ENCODE measurements around the gene NPAS2.

NPAS2 gene

DNA sequence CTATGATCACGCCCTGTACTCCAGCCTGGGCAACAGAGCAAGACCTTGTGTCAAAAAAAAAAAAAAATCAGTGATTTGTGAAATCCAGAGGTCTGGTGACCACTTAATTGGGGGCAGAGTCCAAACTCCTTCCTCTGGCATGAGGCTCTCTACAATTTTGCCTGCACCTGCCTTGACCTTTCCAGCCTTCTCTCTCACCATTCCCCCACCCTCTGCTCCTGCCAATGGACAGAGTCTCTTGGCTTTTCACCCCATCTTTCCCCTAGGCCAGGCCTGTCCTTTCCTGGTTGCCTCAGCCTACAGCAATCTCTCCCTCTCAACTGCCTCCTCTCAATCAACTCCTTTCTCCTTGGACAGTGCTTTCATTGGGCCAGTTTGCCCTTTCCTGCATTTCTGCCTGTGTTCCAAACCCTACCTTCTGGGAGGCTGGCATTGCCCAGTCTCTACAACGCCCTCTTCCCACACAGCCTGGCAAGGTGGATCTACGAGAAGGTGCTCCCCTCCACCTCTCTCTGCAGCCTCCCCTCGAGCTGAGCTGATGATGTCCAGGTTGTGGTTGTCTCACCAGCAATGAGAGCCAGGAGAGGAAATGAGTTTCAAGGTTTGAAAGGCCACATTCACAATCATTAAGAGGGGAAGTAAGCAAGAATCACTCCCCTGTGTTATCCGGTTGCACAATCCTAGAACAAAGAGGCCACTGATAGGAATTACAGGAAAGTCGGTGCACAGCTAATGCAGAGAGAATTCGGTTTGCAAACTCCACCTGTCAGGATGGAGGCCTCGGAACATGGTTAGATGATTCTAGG, 39.5 kb upstream of the NPAS2 start:
- Histone ChIP-seq H3F3A (ENCODE audit: insufficient read depth, low read length) (no peaks in the 10 kb centered on the region), H4K20me1 (ENCODE audit: insufficient read depth, low read length) (no peaks in the 10 kb centered on the region), H3K4me3 (ENCODE audit: low read length) (no peak overlapping the region), H3K9me2 (replicated peaks; ENCODE audit: insufficient read depth, low read length) (no peaks in the 10 kb centered on the region), H3K9ac (ENCODE audit: low read length) (no peak overlapping the region), H3K36me3 (replicated peaks; ENCODE audit: insufficient read depth, low read length) (no peaks in the 10 kb centered on the region), H3K4me1 (ENCODE audit: low read length) (no peaks in the 10 kb centered on the region), H3K79me2 (ENCODE audit: low read length) (no peaks in the 10 kb centered on the region), H3K27me3 (replicated peaks; ENCODE audit: insufficient read depth, low read length) (no peaks in the 10 kb centered on the region), H2AFZ (ENCODE audit: low read length) (no peak overlapping the region), H3K27ac (ENCODE audit: low read length) (no peak overlapping the region), H3K9me3 (replicated peaks; ENCODE audit: insufficient read depth, low read length) (no peaks in the 10 kb centered on the region), H3K4me2 (ENCODE audit: low read depth, low read length) (no peak overlapping the region)
- TF ChIP-seq, protein P1, sequence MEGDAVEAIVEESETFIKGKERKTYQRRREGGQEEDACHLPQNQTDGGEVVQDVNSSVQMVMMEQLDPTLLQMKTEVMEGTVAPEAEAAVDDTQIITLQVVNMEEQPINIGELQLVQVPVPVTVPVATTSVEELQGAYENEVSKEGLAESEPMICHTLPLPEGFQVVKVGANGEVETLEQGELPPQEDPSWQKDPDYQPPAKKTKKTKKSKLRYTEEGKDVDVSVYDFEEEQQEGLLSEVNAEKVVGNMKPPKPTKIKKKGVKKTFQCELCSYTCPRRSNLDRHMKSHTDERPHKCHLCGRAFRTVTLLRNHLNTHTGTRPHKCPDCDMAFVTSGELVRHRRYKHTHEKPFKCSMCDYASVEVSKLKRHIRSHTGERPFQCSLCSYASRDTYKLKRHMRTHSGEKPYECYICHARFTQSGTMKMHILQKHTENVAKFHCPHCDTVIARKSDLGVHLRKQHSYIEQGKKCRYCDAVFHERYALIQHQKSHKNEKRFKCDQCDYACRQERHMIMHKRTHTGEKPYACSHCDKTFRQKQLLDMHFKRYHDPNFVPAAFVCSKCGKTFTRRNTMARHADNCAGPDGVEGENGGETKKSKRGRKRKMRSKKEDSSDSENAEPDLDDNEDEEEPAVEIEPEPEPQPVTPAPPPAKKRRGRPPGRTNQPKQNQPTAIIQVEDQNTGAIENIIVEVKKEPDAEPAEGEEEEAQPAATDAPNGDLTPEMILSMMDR (IDR thresholded peaks at IDR 0.05; ENCODE audit: low read length): no peak
- TF ChIP-seq EZH2phosphoT487 (IDR thresholded peaks at IDR 0.05; ENCODE audit: low read length) (no peak), EZH2 (optimal IDR thresholded peaks at IDR 0.05; ENCODE audit: low read depth, low read length) (no peak)
- no peak for DNase-seq

DNA sequence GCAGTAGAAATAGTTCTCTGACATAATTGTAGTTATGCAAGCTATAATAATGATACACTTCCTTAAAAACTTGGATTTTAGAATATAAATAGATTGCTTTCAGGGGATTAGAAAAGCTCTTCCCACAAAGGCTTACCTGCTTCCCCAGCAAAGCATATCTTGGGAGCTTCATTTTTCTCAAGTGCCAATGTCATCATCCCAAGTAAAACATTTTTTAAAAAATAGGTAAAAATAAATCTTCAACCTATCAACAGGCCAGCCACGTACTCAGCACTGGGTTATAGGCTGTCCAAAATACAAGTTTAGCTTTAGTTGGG, 39.0 kb upstream of the NPAS2 start:
- H2AFZ ChIP-seq (ENCODE audit: low read length): no peak overlapping the region
- H3K4me2 ChIP-seq (ENCODE audit: low read depth, low read length): no peak overlapping the region
- H3K36me3 ChIP-seq (replicated peaks; ENCODE audit: insufficient read depth, low read length): no peaks in the 10 kb centered on the region
- TF ChIP-seq EZH2 (optimal IDR thresholded peaks at IDR 0.05; ENCODE audit: low read depth, low read length) (no peak), EZH2phosphoT487 (IDR thresholded peaks at IDR 0.05; ENCODE audit: low read length) (no peak)
- TF ChIP-seq, protein P1 (IDR thresholded peaks at IDR 0.05; ENCODE audit: low read length): no peak
- no peaks in the 10 kb centered on the region for H3K27me3 ChIP-seq (replicated peaks; ENCODE audit: insufficient read depth, low read length)
- no peak overlapping the region for H3K27ac ChIP-seq (ENCODE audit: low read length)
- no peaks in the 10 kb centered on the region for H3K4me1 ChIP-seq (ENCODE audit: low read length)
- no peak for DNase-seq
- no peaks in the 10 kb centered on the region for H3F3A ChIP-seq (ENCODE audit: insufficient read depth, low read length)
- H3K9me3 ChIP-seq (replicated peaks; ENCODE audit: insufficient read depth, low read length): no peaks in the 10 kb centered on the region
- H3K9me2 ChIP-seq (replicated peaks; ENCODE audit: insufficient read depth, low read length): no peaks in the 10 kb centered on the region
- no peak overlapping the region for H3K9ac ChIP-seq (ENCODE audit: low read length)
- H4K20me1 ChIP-seq (ENCODE audit: insufficient read depth, low read length): no peaks in the 10 kb centered on the region
- H3K79me2 ChIP-seq (ENCODE audit: low read length): no peaks in the 10 kb centered on the region
- no peak overlapping the region for H3K4me3 ChIP-seq (ENCODE audit: low read length)

DNA sequence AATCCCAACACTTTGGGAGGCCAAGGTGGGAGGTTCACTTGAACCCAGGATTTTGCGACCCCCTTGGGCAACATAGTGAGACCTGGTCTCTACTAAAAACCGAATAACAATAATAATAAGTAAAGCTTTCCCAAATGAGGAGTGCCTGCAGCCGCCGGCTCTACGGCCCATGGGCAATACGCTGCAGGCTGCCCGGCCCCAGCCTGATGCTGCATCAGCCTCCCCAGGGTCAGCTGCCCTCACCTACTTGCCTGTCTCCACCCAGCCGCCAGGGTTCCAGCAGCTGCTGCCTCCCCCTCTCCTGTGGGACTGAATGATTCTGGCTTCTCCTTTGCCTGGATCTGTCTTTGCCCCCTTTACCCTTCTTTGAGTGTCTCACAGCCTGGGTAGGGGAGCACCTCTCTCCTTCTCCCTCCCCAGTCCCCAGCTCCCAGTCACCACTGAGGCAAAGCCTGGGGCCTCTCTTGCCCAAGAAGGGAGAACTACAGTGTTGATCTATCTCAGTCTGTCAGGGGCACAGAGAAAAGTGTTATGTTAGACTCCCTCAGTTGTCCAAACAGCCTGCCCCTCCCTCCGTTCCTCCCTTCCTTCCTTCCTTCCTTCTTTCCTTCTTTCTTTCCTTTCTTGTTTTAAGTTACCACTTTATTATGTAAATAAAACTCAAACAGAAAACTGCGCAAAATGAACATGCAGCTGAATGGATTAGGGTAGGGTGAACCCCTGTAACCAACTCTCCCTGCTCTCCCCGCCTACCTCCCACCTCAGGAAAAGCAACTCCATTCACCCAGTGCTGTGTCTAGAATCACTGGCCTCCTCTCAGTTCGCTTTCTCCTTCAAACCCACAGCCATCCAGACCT, 38.2 kb upstream of the NPAS2 start:
- no peaks in the 10 kb centered on the region for H4K20me1 ChIP-seq (ENCODE audit: insufficient read depth, low read length)
- no peaks in the 10 kb centered on the region for H3K4me1 ChIP-seq (ENCODE audit: low read length)
- H3K9me3 ChIP-seq (replicated peaks; ENCODE audit: insufficient read depth, low read length): no peaks in the 10 kb centered on the region
- H3K4me3 ChIP-seq (ENCODE audit: low read length): no peak overlapping the region
- H3K27ac ChIP-seq (ENCODE audit: low read length): no peak overlapping the region
- no peaks in the 10 kb centered on the region for H3K36me3 ChIP-seq (replicated peaks; ENCODE audit: insufficient read depth, low read length)
- DNase-seq: no peak
- TF ChIP-seq EZH2 (optimal IDR thresholded peaks at IDR 0.05; ENCODE audit: low read depth, low read length): no peak
- no peaks in the 10 kb centered on the region for H3K27me3 ChIP-seq (replicated peaks; ENCODE audit: insufficient read depth, low read length)
- no peaks in the 10 kb centered on the region for H3F3A ChIP-seq (ENCODE audit: insufficient read depth, low read length)
- no peaks in the 10 kb centered on the region for H3K9me2 ChIP-seq (replicated peaks; ENCODE audit: insufficient read depth, low read length)
- H3K4me2 ChIP-seq (ENCODE audit: low read depth, low read length): no peak overlapping the region
- no peaks in the 10 kb centered on the region for H3K79me2 ChIP-seq (ENCODE audit: low read length)
- no peak overlapping the region for H2AFZ ChIP-seq (ENCODE audit: low read length)
- H3K9ac ChIP-seq (ENCODE audit: low read length): no peak overlapping the region

Measured in MM.1S (cell line).